Neural cell (in vitro differentiated cells): Measurements from ENCODE around the gene HDLBP.

ENCODE experiments used
- EP300 ChIP-seq: fragments of 450-650 bp; conservative IDR thresholded peaks from 2 replicates; pipeline ENCODE4 v1.6.1; 2014; ENCODE audit warnings: antibody characterized with exemption, mild to moderate bottlenecking, moderate library complexity; ENCODE audit not compliant: poor library complexity, severe bottlenecking
- EZH2 ChIP-seq: fragments of 200-600, 300-800 bp; shearing (Covaris generic), sonication (generic); IDR thresholded peaks from 2 replicates; pipeline ENCODE4 v1.6.1; 2014; ENCODE audit warnings: antibody characterized with exemption, low read length, borderline replicate concordance, mild to moderate bottlenecking; ENCODE audit not compliant: insufficient read depth, poor library complexity, severe bottlenecking
- MXI1 ChIP-seq: fragments of 450-650 bp; conservative IDR thresholded peaks from 2 replicates; pipeline ENCODE4 v1.6.1; 2014; ENCODE audit warnings: antibody characterized with exemption, mild to moderate bottlenecking; ENCODE audit not compliant: poor library complexity, severe bottlenecking
- POLR2AphosphoS5 ChIP-seq: IDR thresholded peaks from 2 replicates; pipeline ENCODE4 v1.6.1; 2012
- SMC3 ChIP-seq: fragments of 450-650 bp; conservative IDR thresholded peaks from 2 replicates; pipeline ENCODE4 v1.6.1; 2014; ENCODE audit warnings: antibody characterized with exemption, mild to moderate bottlenecking, moderate library complexity; ENCODE audit not compliant: poor library complexity
- TF ChIP-seq, protein P1 (sequence below): fragments of 450-650 bp; IDR thresholded peaks from 2 replicates; pipeline ENCODE4 v1.5.1; 2014; ENCODE audit warnings: antibody characterized with exemption, mild to moderate bottlenecking, moderate library complexity; ENCODE audit not compliant: poor library complexity, severe bottlenecking
- TF ChIP-seq, protein P2 (sequence below): IDR thresholded peaks from 2 replicates; pipeline ENCODE4 v1.6.1; 2012; ENCODE audit warnings: borderline replicate concordance

DNA sequence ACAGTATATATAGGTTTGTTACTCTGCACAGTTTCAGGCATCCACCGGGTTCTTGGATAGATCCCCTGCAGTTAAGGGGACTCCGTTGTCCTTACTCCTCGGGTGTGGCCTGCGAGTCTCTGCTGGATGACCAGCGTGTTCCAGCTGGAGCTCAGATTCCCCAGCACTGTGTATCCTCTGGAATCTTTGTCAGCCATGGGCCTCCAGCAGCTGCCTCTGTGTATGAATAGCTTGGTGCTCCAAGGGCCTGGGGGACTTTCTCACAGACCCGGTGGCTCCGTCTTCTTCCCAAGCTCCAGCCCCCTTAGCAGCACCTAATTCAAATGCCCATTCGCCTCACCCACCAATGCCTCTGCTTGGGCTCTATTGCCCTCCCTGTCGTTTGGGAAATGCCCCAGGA is 120.7 kb downstream of the HDLBP start:
- TF ChIP-seq POLR2AphosphoS5 (no peak), MXI1 (no peak), SMC3 (no peak), EP300 (no peak), EZH2 (no peak)
- TF ChIP-seq, protein P1, sequence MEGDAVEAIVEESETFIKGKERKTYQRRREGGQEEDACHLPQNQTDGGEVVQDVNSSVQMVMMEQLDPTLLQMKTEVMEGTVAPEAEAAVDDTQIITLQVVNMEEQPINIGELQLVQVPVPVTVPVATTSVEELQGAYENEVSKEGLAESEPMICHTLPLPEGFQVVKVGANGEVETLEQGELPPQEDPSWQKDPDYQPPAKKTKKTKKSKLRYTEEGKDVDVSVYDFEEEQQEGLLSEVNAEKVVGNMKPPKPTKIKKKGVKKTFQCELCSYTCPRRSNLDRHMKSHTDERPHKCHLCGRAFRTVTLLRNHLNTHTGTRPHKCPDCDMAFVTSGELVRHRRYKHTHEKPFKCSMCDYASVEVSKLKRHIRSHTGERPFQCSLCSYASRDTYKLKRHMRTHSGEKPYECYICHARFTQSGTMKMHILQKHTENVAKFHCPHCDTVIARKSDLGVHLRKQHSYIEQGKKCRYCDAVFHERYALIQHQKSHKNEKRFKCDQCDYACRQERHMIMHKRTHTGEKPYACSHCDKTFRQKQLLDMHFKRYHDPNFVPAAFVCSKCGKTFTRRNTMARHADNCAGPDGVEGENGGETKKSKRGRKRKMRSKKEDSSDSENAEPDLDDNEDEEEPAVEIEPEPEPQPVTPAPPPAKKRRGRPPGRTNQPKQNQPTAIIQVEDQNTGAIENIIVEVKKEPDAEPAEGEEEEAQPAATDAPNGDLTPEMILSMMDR: no peak
- TF ChIP-seq, protein P2, sequence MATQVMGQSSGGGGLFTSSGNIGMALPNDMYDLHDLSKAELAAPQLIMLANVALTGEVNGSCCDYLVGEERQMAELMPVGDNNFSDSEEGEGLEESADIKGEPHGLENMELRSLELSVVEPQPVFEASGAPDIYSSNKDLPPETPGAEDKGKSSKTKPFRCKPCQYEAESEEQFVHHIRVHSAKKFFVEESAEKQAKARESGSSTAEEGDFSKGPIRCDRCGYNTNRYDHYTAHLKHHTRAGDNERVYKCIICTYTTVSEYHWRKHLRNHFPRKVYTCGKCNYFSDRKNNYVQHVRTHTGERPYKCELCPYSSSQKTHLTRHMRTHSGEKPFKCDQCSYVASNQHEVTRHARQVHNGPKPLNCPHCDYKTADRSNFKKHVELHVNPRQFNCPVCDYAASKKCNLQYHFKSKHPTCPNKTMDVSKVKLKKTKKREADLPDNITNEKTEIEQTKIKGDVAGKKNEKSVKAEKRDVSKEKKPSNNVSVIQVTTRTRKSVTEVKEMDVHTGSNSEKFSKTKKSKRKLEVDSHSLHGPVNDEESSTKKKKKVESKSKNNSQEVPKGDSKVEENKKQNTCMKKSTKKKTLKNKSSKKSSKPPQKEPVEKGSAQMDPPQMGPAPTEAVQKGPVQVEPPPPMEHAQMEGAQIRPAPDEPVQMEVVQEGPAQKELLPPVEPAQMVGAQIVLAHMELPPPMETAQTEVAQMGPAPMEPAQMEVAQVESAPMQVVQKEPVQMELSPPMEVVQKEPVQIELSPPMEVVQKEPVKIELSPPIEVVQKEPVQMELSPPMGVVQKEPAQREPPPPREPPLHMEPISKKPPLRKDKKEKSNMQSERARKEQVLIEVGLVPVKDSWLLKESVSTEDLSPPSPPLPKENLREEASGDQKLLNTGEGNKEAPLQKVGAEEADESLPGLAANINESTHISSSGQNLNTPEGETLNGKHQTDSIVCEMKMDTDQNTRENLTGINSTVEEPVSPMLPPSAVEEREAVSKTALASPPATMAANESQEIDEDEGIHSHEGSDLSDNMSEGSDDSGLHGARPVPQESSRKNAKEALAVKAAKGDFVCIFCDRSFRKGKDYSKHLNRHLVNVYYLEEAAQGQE: no peak
